GM19238 (cell line): ENCODE data around the gene CSF2.

Source experiments
- DNase-seq: peaks from one replicate; pipeline ENCODE4 v3.0.0; 2011; ENCODE audit warnings: low spot score; ENCODE audit not compliant: insufficient read length

Gene CSF2

GRCh38 chr5:132073231-132074013 lies at the start of gene CSF2:
TSS of gene CSF2 (plus strand) at chr5:132073789. CDS start at chr5:132073824, 35 bp downstream.
- DNase-seq, result no peak

GRCh38 chr5:132024117-132024435 lies 49.5 kb upstream of the CSF2 start:
- no peak for DNase-seq

- no peak for DNase-seq
These were observed 48.7 kb upstream of the CSF2 start for GRCh38 chr5:132024789-132025402.

GRCh38 chr5:132025403-132025971 lies 48.1 kb upstream of the CSF2 start:
- no peak for DNase-seq

- no peak for DNase-seq
These were observed 47.0 kb upstream of the CSF2 start for GRCh38 chr5:132026516-132027008.

GRCh38 chr5:132027027-132027426 lies 46.6 kb upstream of the CSF2 start:
- no peak for DNase-seq

- no peak for DNase-seq
These were observed 43.8 kb upstream of the CSF2 start for GRCh38 chr5:132029609-132030330.

- DNase-seq, result no peak
These were observed 43.0 kb upstream of the CSF2 start for GRCh38 chr5:132030610-132031009.

GRCh38 chr5:132032196-132032595 lies 41.4 kb upstream of the CSF2 start:
- no peak for DNase-seq

GRCh38 chr5:132033122-132033521 lies 40.5 kb upstream of the CSF2 start:
- no peak for DNase-seq

- DNase-seq, result no peak
These were observed 36.2 kb upstream of the CSF2 start for GRCh38 chr5:132037353-132037752.

- no peak for DNase-seq
These were observed 29.4 kb upstream of the CSF2 start for GRCh38 chr5:132044207-132044606.

- DNase-seq, result no peak
These were observed 26.7 kb upstream of the CSF2 start for GRCh38 chr5:132046880-132047299.

- DNase-seq, result no peak
These were observed 24.5 kb upstream of the CSF2 start for GRCh38 chr5:132049093-132049492.

GRCh38 chr5:132049559-132049958 lies 24.0 kb upstream of the CSF2 start:
- DNase-seq, result no peak

GRCh38 chr5:132050136-132050535 lies 23.5 kb upstream of the CSF2 start:
- no peak for DNase-seq

GRCh38 chr5:132050661-132051552 lies 22.7 kb upstream of the CSF2 start:
- no peak for DNase-seq

- DNase-seq, result no peak
These were observed 21.1 kb upstream of the CSF2 start for GRCh38 chr5:132052520-132052919.

GRCh38 chr5:132053483-132053882 lies 20.1 kb upstream of the CSF2 start:
- DNase-seq, result no peak

GRCh38 chr5:132054031-132054696 lies 19.4 kb upstream of the CSF2 start:
- DNase-seq, result no peak
